HG03196 (cell line): ENCODE data around the gene EIF6.
A peak's percentile ranks its signal among the peaks of the same experiment; 100 is the strongest.

Source experiments
- ATAC-seq: cut with Tn5 transposase; IDR thresholded peaks from one replicate; pipeline ENCODE4 v1.9.1; 2021; ENCODE audit not compliant: unreplicated experiment

EIF6 gene

DNA sequence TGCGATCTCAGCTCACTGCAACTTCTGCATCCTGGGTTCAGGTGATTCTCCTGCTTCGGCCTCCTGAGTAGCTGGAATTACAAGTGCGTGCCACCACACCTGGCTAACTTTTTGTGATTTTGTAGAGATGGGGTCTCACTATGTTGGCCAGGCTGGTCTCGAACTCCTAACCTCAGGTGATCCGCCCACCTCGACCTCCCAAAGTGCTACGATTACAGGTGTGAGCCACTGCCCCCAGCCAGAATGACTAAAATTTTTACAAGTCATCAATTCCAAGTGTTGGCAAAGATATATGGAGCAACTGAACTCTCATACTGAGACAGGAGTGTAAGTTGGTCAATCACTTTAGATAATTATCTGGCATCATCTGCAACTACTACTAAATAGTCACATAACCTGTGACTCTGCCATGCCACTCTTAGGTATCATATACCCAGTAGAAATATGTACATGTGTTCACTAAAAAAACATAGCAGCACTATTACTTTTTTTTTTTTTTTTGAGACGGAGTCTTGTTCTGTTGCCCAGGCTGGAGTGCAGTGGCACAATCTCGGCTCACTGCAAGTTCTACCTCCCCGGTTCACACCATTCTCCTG is 3.0 kb downstream of the EIF6 start:
- no peak for ATAC-seq

GRCh38 chr20:35280523-35280922 is 4.0 kb downstream of the EIF6 start:
- ATAC-seq, result no peak

GRCh38 chr20:35279533-35280174 is 4.9 kb downstream of the EIF6 start:
- ATAC-seq, result no peak

GRCh38 chr20:35279040-35279439 is 5.5 kb downstream of the EIF6 start:
- ATAC-seq, result no peak

GRCh38 chr20:35277531-35278395 is 6.8 kb downstream of the EIF6 start, which contains the start of gene MMP24OS:
TSS of gene MMP24OS (minus strand) at chr20:35278122. CDS start at chr20:35277929, 193 bp downstream.
- peak; percentile 67 for ATAC-seq

- ATAC-seq, result no peak
Observed at GRCh38 chr20:35277127-35277526, 7.4 kb downstream of the EIF6 start.

- no peak for ATAC-seq
Observed at GRCh38 chr20:35276408-35276807, 8.2 kb downstream of the EIF6 start.

- ATAC-seq, result no peak
Observed at GRCh38 chr20:35275741-35276251, 8.8 kb downstream of the EIF6 start.

- ATAC-seq, result no peak
Observed at GRCh38 chr20:35274172-35275092, 10.1 kb downstream of the EIF6 start.

DNA sequence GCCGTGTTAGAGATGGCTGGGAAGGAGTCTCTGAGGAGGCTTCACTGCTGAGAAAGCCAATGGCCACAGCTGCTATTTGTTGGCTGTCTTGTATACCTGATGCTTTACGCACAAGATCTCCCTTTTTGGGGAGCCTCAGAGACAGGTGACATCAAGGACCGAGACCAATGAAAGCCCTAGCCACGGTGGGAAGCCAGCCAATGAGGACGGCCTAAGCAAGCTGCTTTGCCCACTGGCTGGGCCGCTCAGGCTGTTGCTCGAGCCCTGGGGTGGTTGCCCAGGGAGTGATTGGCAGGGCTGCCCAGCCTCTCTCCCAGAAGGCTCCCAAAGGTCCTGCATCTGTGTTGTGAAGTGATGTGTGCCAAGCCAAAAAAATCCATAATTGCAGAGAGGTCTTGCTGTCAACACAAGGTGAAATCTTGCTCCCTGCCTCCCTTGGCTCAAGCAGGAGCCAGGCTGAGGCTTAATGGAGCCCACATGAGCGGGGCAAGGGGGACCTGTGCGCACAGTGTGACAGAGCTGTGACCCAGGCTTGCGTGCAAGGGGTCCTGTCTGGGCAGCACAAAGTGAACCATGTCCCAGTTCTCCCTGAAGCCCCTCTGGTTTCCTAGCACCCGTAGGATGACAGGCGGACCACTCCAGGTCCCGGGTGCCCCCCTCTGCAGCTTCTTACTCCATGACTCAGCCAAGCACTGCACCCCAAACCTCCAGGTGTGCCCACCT is 11.0 kb downstream of the EIF6 start:
- no peak for ATAC-seq

GRCh38 chr20:35271904-35272303 is 12.7 kb downstream of the EIF6 start:
- no peak for ATAC-seq

- ATAC-seq, result no peak
Observed at GRCh38 chr20:35271073-35271882, 13.3 kb downstream of the EIF6 start.

- no peak for ATAC-seq
Observed at GRCh38 chr20:35270021-35270902, 14.3 kb downstream of the EIF6 start.

DNA sequence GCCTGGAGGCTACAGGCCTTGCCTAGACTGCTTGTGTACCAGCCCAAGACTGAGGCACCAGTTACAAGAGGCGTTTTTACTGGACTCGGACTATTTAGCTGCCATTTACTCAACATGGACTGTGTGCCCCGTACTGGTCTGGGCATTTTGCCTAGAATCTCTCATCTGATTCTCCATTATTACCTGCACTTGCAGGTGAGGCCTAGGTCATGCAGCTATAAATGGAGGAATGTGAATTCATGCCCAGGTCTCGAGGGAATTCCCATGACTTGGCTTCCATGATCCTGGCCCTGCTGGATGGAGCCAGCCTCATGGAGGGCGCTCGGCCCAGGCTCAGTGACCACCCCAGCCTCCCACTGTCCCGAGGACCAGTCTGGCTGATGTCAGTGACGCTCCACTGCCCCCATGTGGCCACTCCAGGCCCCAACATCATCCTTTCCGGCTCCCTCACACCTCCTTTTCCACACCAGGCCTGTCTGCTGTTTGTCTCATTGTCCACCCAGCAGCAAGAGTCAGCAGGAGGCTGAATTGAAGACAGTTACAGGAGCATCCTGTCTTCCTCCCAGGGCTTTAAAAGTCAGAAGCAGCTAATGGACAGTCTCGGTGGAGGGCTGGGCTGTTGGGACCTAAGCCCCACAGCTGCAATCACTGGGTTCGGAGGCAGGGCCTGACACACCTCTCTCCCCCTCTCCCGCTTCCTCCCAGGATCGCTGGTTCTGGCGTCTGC is 15.4 kb downstream of the EIF6 start:
- no peak for ATAC-seq

GRCh38 chr20:35267092-35267491 is 17.5 kb downstream of the EIF6 start:
- ATAC-seq, result no peak

GRCh38 chr20:35264755-35265154 is 19.8 kb downstream of the EIF6 start:
- no peak for ATAC-seq

- no peak for ATAC-seq
Observed at GRCh38 chr20:35263532-35264341, 20.8 kb downstream of the EIF6 start.
